Endothelial cell of umbilical vein (primary cell): ENCODE measurements around the gene CDR2. TPM values are rescaled to one million over a fixed set of nuclear protein-coding genes. Genes with fewer than 3 reads are reported as not detected.

Experiments used
- BruUV-seq: library from RNA; stranded (reverse); fragments of 400-500 nt; replicated peaks from 2 replicates; lab custom pipeline; 2021; lab: Mats Ljungman, UMichigan
- CTCF ChIA-PET: fragments of 300-600, 350-600 bp; sonication (Branson Sonifier 250); formaldehyde crosslinking; loops from one replicate; lab custom pipeline; 2021; ENCODE audit warnings: antibody characterized with exemption, inconsistent platforms; lab: Charles Lee
- POLR2A ChIA-PET: fragments of 300-600, 350-600 bp; sonication (Branson Sonifier 250); formaldehyde crosslinking; loops from one replicate; lab custom pipeline; 2021; ENCODE audit warnings: antibody characterized with exemption, inconsistent platforms; lab: Charles Lee
- DNase-seq: peaks from one replicate; pipeline ENCODE4 v3.0.0-alpha.2; 2011; ENCODE audit warnings: low read depth, low spot score
- FAIRE-seq: peaks from 2 replicates; lab custom pipeline; 2011; peaks lifted over from hg19 to GRCh38; lab: Jason Lieb, UNC
- H2AFZ ChIP-seq: 2 replicates; pipeline ENCODE4 v1.6.0; 2012; ENCODE audit warnings: low read depth, low read length, control low read depth, inconsistent platforms
- H3K27ac ChIP-seq: 2 replicates; pipeline ENCODE4 v1.5.1; 2011; ENCODE audit warnings: low read depth, mild to moderate bottlenecking, control low read depth, low read length, moderate library complexity; ENCODE audit not compliant: insufficient read depth
- H3K27me3 ChIP-seq, 2 experiments: 2 replicates each; pipeline versions ENCODE4 v1.6.0 to v1.6.1; 2011; ENCODE audit warnings: low read length in 2 of 2, mixed read lengths in 1 of 2; ENCODE audit not compliant: control insufficient read depth in 2 of 2, insufficient read depth in 2 of 2
- H3K36me3 ChIP-seq, 2 experiments: 2 replicates in 1 of 2; 3 replicates in 1 of 2; pipeline ENCODE4 v1.5.1; 2011; ENCODE audit warnings: low read length in 2 of 2, mild to moderate bottlenecking in 1 of 2, moderate library complexity in 1 of 2; ENCODE audit not compliant: control insufficient read depth in 2 of 2, insufficient read depth in 2 of 2; ENCODE audit errors: extremely low read depth in 1 of 2
- H3K4me1 ChIP-seq: 3 replicates; pipeline ENCODE4 v1.5.1; 2011; ENCODE audit warnings: mild to moderate bottlenecking, low read length; ENCODE audit not compliant: control insufficient read depth, insufficient read depth; ENCODE audit errors: extremely low read depth
- H3K4me2 ChIP-seq: 2 replicates; pipeline ENCODE4 v1.6.1; 2011; ENCODE audit warnings: low read length, control low read depth, mixed read lengths; ENCODE audit not compliant: insufficient read depth
- H3K4me3 ChIP-seq, 3 experiments: fragments of 200-600 bp in 1 of 3; sonication (generic), shearing (Covaris generic) in 1 of 3; replicated peaks in 1 of 3; 2 replicates each; pipeline ENCODE4 v1.5.1; 2011 to 2016; ENCODE audit warnings: control low read depth in 3 of 3, low read length in 3 of 3, mild to moderate bottlenecking in 2 of 3, inconsistent platforms in 1 of 3, low read depth in 1 of 3, moderate library complexity in 1 of 3; ENCODE audit not compliant: insufficient read depth in 1 of 3
- H3K79me2 ChIP-seq: 2 replicates; pipeline ENCODE4 v1.6.0; 2012; ENCODE audit warnings: low read length, inconsistent platforms; ENCODE audit not compliant: control insufficient read depth, insufficient read depth
- H3K9ac ChIP-seq: replicated peaks from 2 replicates; pipeline ENCODE3; 2011; ENCODE audit warnings: low read length, control low read depth; ENCODE audit not compliant: insufficient read depth; ENCODE audit errors: extremely low read depth
- H3K9me1 ChIP-seq: replicated peaks from 3 replicates; pipeline ENCODE4 v1.6.0; 2011; ENCODE audit warnings: mild to moderate bottlenecking, low read length; ENCODE audit not compliant: control insufficient read depth, insufficient read depth; ENCODE audit errors: extremely low read depth
- H3K9me3 ChIP-seq: replicated peaks from 2 replicates; pipeline ENCODE4 v1.5.1; 2012; ENCODE audit warnings: low read length, inconsistent platforms; ENCODE audit not compliant: control insufficient read depth, insufficient read depth
- H4K20me1 ChIP-seq: replicated peaks from 2 replicates; pipeline ENCODE3; 2011; ENCODE audit warnings: mild to moderate bottlenecking, low read length; ENCODE audit not compliant: control insufficient read depth, insufficient read depth; ENCODE audit errors: extremely low read depth
- CTCF ChIP-seq, 2 donors: IDR thresholded peaks; 1 replicate in 1 of 2; 2 replicates in 1 of 2; pipeline ENCODE4 v1.5.1; 2011; ENCODE audit warnings: low read length in 2 of 2, mild to moderate bottlenecking in 2 of 2, moderate library complexity in 2 of 2, control low read depth in 1 of 2, inconsistent platforms in 1 of 2, low read depth in 1 of 2; ENCODE audit not compliant: insufficient read depth in 1 of 2; ENCODE audit errors: extremely low read depth in 1 of 2
- EZH2 ChIP-seq: IDR thresholded peaks from 2 replicates; pipeline ENCODE4 v1.6.1; 2012; ENCODE audit warnings: borderline replicate concordance, low read depth, mild to moderate bottlenecking, moderate library complexity, low read length, inconsistent platforms; ENCODE audit not compliant: severe bottlenecking
- FOS ChIP-seq: IDR thresholded peaks from 2 replicates; pipeline ENCODE4 v1.6.1; 2011; ENCODE audit warnings: mild to moderate bottlenecking, low read length, moderate library complexity, borderline replicate concordance; ENCODE audit not compliant: insufficient read depth
- GATA2 ChIP-seq: IDR thresholded peaks from 2 replicates; pipeline ENCODE4 v1.7.0; 2011; ENCODE audit warnings: low read depth, mild to moderate bottlenecking, moderate library complexity, mixed read lengths, low read length; ENCODE audit not compliant: insufficient read length, insufficient read depth
- JUN ChIP-seq: IDR thresholded peaks from 2 replicates; pipeline ENCODE4 v1.6.1; 2011; ENCODE audit warnings: borderline replicate concordance, low read depth; ENCODE audit not compliant: insufficient read length, insufficient read depth
- MAX ChIP-seq: IDR thresholded peaks from 2 replicates; pipeline ENCODE4 v1.6.1; 2011; ENCODE audit not compliant: insufficient read depth, insufficient read length
- MYC ChIP-seq: IDR thresholded peaks from one replicate; pipeline ENCODE4 v1.6.1; 2011; ENCODE audit warnings: mild to moderate bottlenecking, low read depth, low read length
- POLR2A ChIP-seq: IDR thresholded peaks from 2 replicates; pipeline ENCODE4 v1.6.1; 2012; ENCODE audit warnings: low read depth, mild to moderate bottlenecking, control low read depth, low read length
- POLR2AphosphoS5 ChIP-seq: IDR thresholded peaks from 2 replicates; pipeline ENCODE4 v1.6.1; 2012; ENCODE audit warnings: low read depth, mild to moderate bottlenecking, control low read depth, low read length, moderate library complexity; ENCODE audit not compliant: insufficient read depth
- dilution Hi-C: fragments of 300-500 bp; cut with MboI; formaldehyde crosslinking; loops from one replicate; pipeline ENCODE4 v1.15.0; 2019; ENCODE audit warnings: low sequenced_read_pairs; ENCODE audit not compliant: extremely low pct_ligation_motif_present
- intact Hi-C: fragments of 100-400 bp; cut with micrococcal nuclease; formaldehyde crosslinking; loops from one replicate; pipeline ENCODE4 v1.10.0; 2022
- polyA plus RNA-seq, 4 experiments: library from polyadenylated mRNA; depleted of rRNA in 3 of 4; stranded (reverse) in 3 of 4; unstranded in 1 of 4; fragments of >200 nt; gene quantifications; 2 replicates each; pipeline versions ENCODE4 v1.2.1 to v1.2.3, GENCODE V29; 2011 to 2012; ENCODE audit warnings: missing spikeins in 1 of 4
- total RNA-seq: library from RNA; stranded (reverse); gene quantifications from 2 replicates; pipeline ENCODE4 v1.2.3, GENCODE V29; 2021

Gene CDR2
- total and polyA plus RNA-seq, 2 donors (not counting 3 experiments of a cell fraction or from before 2014, with no cell fraction given), result 35.3 to 61.9 TPM

- dilution Hi-C loops (no loop called here), intact Hi-C loops (no loop called here)
- no peak overlapping the region for H3K4me2 ChIP-seq
- TF ChIP-seq POLR2AphosphoS5 (no peak), GATA2 (no peak), FOS (no peak), MAX (no peak), JUN (no peak), EZH2 (no peak), POLR2A (no peak), MYC (no peak), CTCF (IDR thresholded peaks at IDR 0.05; ENCODE audit: extremely low read depth in 1 of 2, insufficient read depth in 1 of 2, low read depth in 1 of 2, low read length in 2 of 2) (no peak)
- FAIRE-seq (no peak), DNase-seq (no peak)
- no peaks in the 10 kb centered on the region for H3K27me3 ChIP-seq
- no peak overlapping the region for H2AFZ ChIP-seq
- H3K4me3 ChIP-seq, result no peak overlapping the region
- H3K9ac ChIP-seq, result no peak overlapping the region
- no peaks in the 10 kb centered on the region for H3K4me1 ChIP-seq
- H3K27ac ChIP-seq, result no peak overlapping the region
- CTCF ChIA-PET, result no interaction called here
- no peaks in the 10 kb centered on the region for H3K9me3 ChIP-seq
- POLR2A ChIA-PET, result no interaction called here
- BruUV-seq, result no TSS peak
- no peaks in the 10 kb centered on the region for H3K9me1 ChIP-seq
- no peaks in the 10 kb centered on the region for H4K20me1 ChIP-seq
- H3K79me2 ChIP-seq, result peaks cover 2% of the 10 kb centered on the region
- H3K36me3 ChIP-seq, result peaks cover 4 to 48% of the 10 kb centered on the region in 2 experiments
Observed at GRCh38 chr16:22307838-22308237, 66.6 kb downstream of the CDR2 start.
